DOHH2 (cell line): ENCODE data around the gene NPRL2.

ENCODE experiments used
- CTCF ChIP-seq: fragments of 200-600 bp; sonication (generic); IDR thresholded peaks from one replicate; pipeline ENCODE4 v1.5.1; 2014; ENCODE audit warnings: antibody characterized with exemption, mild to moderate bottlenecking, low read depth, low read length; ENCODE audit not compliant: poor library complexity, severe bottlenecking
- EZH2phosphoT487 ChIP-seq: fragments of 200-600 bp; sonication (generic); IDR thresholded peaks from 2 replicates; pipeline ENCODE4 v1.6.1; 2017; ENCODE audit warnings: borderline replicate concordance, mild to moderate bottlenecking, antibody characterized with exemption, low read length, moderate library complexity, mixed read lengths

GRCh38 chr3:50365842-50366220, 15.3 kb upstream of the NPRL2 start:
- TF ChIP-seq CTCF (no peak), EZH2phosphoT487 (no peak)
